HK-2 (cell line): Measurements from ENCODE around the gene WNT3A.

Experiments used
- DNase-seq: peaks from one replicate; pipeline ENCODE4 v3.0.0-alpha.2; 2018; ENCODE audit not compliant: unreplicated experiment

WNT3A gene

GRCh38 chr1:228100822-228101613, 94.2 kb downstream of the WNT3A start:
- DNase-seq, result no peak

GRCh38 chr1:228101614-228101993, 94.8 kb downstream of the WNT3A start:
- DNase-seq, result no peak

- peak; percentile 76 for DNase-seq
Observed at GRCh38 chr1:228101994-228102790, 95.4 kb downstream of the WNT3A start.

- DNase-seq, result peak; percentile 96
Observed at GRCh38 chr1:228102791-228103620, 96.2 kb downstream of the WNT3A start, which contains the start of gene C1orf35. C1orf35 (minus strand) TSS chr1:228103325; CDS start chr1:228103227, 98 bp downstream.

- no peak for DNase-seq
Observed at GRCh38 chr1:228104526-228105269, 97.9 kb downstream of the WNT3A start.

- DNase-seq, result no peak
Observed at GRCh38 chr1:228105270-228105995, 98.6 kb downstream of the WNT3A start.

GRCh38 chr1:228105996-228106799, 99.4 kb downstream of the WNT3A start:
- no peak for DNase-seq

GRCh38 chr1:228106800-228107054, 99.9 kb downstream of the WNT3A start:
- no peak for DNase-seq

GRCh38 chr1:228107636-228108035, 100.8 kb downstream of the WNT3A start:
- DNase-seq, result no peak

- DNase-seq, result no peak
Observed at GRCh38 chr1:228108055-228108690, 101.4 kb downstream of the WNT3A start.

GRCh38 chr1:228108742-228109072, 101.9 kb downstream of the WNT3A start:
- DNase-seq, result no peak

- DNase-seq, result peak; percentile 99
Observed at GRCh38 chr1:228109073-228109961, 102.5 kb downstream of the WNT3A start, which contains the start of gene MRPL55. MRPL55 (minus strand) TSS chr1:228109299; CDS start chr1:228108260, 1,039 bp downstream.

- DNase-seq, result no peak
Observed at GRCh38 chr1:228109962-228110488, 103.2 kb downstream of the WNT3A start.

GRCh38 chr1:228110556-228110955, 103.8 kb downstream of the WNT3A start:
- DNase-seq, result no peak
